Bronchial epithelial cell (primary cell): ENCODE data around the gene GNMT. TPM values are rescaled to one million over a fixed set of nuclear protein-coding genes. Genes with fewer than 3 reads are reported as not detected.
A peak's percentile ranks its signal among the peaks of the same experiment; 100 is the strongest.
"Not testable (repeated sequence)": the region's sequence is repeated elsewhere in the genome, so short reads cannot be mapped to it uniquely, and the experiment has no call there.

ENCODE experiments used
- DNase-seq: peaks from one replicate; pipeline ENCODE4 v3.0.0-alpha.2; 2010; ENCODE audit warnings: low read depth
- FAIRE-seq: peaks from 2 replicates; lab custom pipeline; 2011; peaks lifted over from hg19 to GRCh38; lab: Jason Lieb, UNC
- H3K27me3 ChIP-seq: 2 replicates; pipeline ENCODE4 v1.5.1; 2011; ENCODE audit warnings: low read length; ENCODE audit not compliant: control insufficient read depth, insufficient read depth
- H3K36me3 ChIP-seq: 2 replicates; pipeline ENCODE4 v1.5.1; 2011; ENCODE audit warnings: low read length; ENCODE audit not compliant: control insufficient read depth, insufficient read depth
- H3K4me3 ChIP-seq: 2 replicates; pipeline ENCODE4 v1.5.1; 2011; ENCODE audit warnings: mild to moderate bottlenecking, low read depth, low read length, control low read depth
- total RNA-seq: library from RNA; depleted of rRNA; stranded (reverse); fragments of >200 nt; gene quantifications from 2 replicates; pipeline ENCODE4 v1.2.1, GENCODE V29; 2014
- TF ChIP-seq, protein P1 (sequence below): IDR thresholded peaks from 2 replicates; pipeline ENCODE4 v1.5.1; 2011; ENCODE audit warnings: mild to moderate bottlenecking, moderate library complexity, low read length, control low read depth, inconsistent platforms; ENCODE audit not compliant: insufficient read depth, severe bottlenecking

Gene GNMT
- total RNA-seq, 1 donor from 2014 or later, result 0.26 TPM

DNA sequence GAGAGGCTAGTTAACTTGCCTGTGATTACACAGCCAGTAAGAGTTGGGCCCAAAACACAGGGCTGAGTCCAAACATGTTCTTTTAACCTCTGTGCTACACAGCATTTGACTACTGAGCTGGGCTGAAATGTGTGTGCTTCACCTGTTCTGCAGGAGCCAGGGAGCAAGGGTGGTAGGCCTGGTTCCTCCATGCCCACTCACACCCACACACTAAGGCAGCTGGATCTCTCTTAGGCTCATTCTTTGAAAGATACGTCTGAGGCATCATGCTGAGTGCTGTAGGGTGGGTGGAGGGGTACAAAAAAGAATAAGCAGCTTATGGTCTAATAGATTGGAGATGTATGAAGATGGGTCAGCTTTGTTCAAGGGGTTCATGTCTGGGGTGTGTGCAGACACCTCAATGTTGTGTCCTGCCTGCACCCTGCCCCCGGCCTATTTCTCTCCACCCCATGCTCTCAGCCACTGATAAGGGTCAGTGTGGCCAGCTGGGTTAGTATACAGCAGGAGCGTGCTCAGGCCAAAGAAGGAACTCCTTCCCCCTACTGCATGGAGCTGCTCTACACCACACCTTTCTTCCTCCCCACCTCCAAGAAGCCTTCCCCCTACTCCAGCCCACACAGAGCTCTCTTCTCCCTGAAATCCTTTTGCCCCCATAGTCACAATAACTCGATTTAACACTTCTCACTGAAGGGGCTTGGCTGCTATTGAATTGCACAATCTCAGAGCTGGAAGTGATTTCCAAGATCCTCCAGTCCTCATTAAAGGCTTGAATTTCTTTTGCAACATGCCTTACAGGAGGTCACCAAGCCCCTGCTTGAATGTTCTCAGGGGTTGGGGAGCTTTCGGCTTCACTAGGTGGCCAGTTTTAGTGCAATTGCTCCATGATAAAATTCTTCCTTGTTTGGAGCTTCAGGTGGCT, 27.2 kb downstream of the GNMT start:
- H3K36me3 ChIP-seq, result peaks cover 2% of the 10 kb centered on the region
- H3K4me3 ChIP-seq, result no peak overlapping the region
- FAIRE-seq (no peak), DNase-seq (no peak)
- TF ChIP-seq, protein P1, sequence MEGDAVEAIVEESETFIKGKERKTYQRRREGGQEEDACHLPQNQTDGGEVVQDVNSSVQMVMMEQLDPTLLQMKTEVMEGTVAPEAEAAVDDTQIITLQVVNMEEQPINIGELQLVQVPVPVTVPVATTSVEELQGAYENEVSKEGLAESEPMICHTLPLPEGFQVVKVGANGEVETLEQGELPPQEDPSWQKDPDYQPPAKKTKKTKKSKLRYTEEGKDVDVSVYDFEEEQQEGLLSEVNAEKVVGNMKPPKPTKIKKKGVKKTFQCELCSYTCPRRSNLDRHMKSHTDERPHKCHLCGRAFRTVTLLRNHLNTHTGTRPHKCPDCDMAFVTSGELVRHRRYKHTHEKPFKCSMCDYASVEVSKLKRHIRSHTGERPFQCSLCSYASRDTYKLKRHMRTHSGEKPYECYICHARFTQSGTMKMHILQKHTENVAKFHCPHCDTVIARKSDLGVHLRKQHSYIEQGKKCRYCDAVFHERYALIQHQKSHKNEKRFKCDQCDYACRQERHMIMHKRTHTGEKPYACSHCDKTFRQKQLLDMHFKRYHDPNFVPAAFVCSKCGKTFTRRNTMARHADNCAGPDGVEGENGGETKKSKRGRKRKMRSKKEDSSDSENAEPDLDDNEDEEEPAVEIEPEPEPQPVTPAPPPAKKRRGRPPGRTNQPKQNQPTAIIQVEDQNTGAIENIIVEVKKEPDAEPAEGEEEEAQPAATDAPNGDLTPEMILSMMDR, result no peak
- H3K27me3 ChIP-seq, result no peaks in the 10 kb centered on the region

DNA sequence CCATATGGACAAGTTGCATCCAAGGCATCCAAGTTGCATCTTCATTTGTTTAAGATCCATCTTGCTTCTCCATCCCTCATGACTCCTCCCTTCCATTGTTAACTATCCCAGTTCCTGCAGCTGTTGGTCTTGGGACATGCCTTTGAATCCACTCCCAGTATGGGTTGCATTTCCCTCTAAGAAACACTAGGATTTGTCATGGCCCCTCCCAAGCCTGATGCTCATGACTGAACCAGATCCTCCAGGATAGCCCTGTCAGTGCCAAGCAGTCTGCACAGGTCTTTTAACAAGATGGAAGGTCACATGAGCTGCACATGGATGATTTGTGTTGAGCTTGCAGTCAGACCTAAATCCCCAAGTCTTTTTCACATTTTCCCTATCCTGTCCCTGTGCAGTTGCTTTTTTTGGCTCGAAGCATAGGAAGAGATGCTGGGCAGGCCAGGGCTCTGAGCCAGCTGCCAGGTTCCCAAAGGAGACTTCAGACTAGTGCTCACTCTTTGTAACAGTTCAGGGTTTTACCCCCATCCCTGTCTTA, 28.0 kb downstream of the GNMT start:
- H3K4me3 ChIP-seq, result no peak overlapping the region
- no peak for FAIRE-seq
- no peaks in the 10 kb centered on the region for H3K27me3 ChIP-seq
- TF ChIP-seq, protein P1, result no peak
- peaks cover 2% of the 10 kb centered on the region for H3K36me3 ChIP-seq
- peak; percentile 31 for DNase-seq

DNA sequence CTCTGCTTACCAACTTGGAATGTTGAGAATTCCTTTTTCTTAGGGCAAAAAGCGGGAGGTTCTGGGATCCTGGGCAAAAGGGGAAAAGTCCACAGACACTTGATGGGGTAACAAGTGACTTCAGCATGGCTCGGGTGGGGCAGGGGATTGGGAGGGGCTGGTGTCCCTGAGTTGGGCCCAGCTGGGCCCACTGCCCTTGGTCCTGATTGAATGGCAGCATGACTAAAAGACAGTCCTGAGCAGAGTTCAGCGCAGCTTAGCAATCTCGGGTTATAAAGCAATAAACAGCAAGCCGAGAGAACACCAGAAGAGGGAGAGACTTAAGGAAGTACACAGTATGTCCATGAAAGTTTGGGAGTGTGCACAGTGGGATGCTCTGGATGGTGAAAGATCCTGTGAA, 29.4 kb downstream of the GNMT start:
- FAIRE-seq (peak; percentile 60), DNase-seq (no peak)
- Histone ChIP-seq H3K36me3 (peaks cover 2% of the 10 kb centered on the region), H3K4me3 (no peak overlapping the region), H3K27me3 (no peaks in the 10 kb centered on the region)
- TF ChIP-seq, protein P1, result no peak

DNA sequence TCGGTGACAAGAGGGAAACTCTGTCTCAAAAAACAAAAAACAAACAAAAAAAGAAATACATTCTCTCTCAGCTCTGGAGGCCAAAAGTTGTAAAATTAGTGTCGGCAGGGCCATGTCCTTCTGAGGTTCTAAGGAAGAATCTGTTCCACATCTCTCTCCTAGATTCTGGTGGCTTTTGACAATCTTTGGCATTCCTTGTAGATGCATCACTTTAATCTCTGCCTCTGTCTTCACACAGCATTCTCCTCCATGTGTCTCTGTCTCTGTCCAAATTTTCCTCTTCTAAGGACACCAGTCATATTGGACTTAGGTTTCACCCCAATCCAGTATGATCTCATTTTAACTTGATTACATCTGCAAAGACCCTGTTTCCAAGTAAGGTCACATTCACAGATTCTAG, 32.9 kb downstream of the GNMT start:
- FAIRE-seq, result no peak
- H3K27me3 ChIP-seq, result no peaks in the 10 kb centered on the region
- TF ChIP-seq, protein P1, result no peak
- H3K36me3 ChIP-seq, result peaks cover 2% of the 10 kb centered on the region
- H3K4me3 ChIP-seq, result no peak overlapping the region
- no peak for DNase-seq

DNA sequence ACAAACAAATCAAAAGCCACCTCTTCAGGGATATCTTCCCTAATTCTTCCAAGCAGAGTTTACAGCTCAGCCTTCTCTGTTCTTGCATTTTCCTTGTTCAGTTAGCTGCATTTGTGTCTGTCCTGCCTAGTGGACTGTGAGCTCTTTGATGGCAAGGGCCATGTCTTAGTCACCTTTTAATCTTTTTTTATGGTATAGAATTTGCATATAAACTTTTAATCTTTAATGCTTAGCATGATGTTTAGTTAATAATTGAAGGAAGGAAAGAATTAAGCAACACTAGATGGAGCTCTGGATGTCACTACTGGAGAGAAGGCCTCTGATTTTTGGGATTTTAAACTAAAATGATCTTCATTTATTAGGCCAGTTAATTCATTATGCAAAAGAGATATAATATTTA, 36.0 kb downstream of the GNMT start:
- DNase-seq (no peak), FAIRE-seq (no peak)
- Histone ChIP-seq H3K36me3 (peaks cover 2% of the 10 kb centered on the region), H3K27me3 (no peaks in the 10 kb centered on the region), H3K4me3 (no peak overlapping the region)
- TF ChIP-seq, protein P1, result no peak

DNA sequence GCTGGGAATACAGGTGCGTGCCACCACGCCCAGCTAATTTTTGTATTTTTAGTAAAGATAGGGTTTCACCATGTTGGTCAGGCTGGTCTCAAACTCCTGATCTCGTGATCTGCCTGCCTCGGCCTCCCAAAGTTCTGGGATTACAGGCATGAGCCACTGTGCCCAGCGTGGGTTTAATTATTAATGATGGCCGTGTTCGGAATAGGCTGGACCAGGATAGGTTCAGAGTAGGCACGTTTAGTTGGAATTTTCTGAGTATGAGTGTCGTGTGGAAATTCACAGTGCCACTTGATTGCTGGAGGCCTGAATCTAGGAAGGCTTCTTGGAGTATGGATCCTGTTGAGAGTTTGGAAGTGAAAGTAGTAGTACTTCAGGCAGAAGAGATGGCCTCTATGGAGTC, 37.7 kb downstream of the GNMT start:
- not testable (repeated sequence) for DNase-seq, H3K27me3 ChIP-seq, H3K4me3 ChIP-seq, H3K36me3 ChIP-seq, FAIRE-seq
